Neural progenitor cell (in vitro differentiated cells): ENCODE measurements around the gene BCAR1.

Source experiments
- CTCF ChIP-seq: fragments of 200-600 bp; sonication (generic); IDR thresholded peaks from 2 replicates; pipeline ENCODE4 v1.5.1; 2017; ENCODE audit warnings: antibody characterized with exemption, mild to moderate bottlenecking
- EZH2phosphoT487 ChIP-seq: fragments of 200-600 bp; sonication (generic); IDR thresholded peaks from 2 replicates; pipeline ENCODE4 v1.6.1; 2017; ENCODE audit warnings: antibody characterized with exemption

DNA sequence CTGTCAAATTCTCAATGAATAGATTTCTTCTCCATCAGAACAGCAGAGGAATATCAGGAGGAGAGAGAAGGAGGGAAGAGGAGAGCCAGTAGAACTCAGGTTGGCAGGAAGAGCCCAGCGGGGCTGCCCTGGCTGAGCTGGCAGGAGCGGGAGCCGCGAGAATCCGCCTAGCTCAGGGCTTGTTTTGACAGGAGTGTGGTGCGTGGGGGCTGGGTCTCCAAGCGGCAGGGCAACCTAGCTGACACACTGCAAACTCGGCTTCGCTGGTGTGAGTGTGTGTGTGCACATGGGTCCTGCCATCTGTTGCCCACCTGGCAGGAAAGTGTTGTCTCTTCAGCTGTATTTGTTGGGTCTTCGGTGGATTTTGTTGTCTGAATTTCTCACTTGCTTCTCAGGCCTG is 27.9 kb upstream of the BCAR1 start:
- TF ChIP-seq CTCF = no peak
- TF ChIP-seq EZH2phosphoT487 = no peak
